Smooth muscle cell (in vitro differentiated cells): Measurements from ENCODE around the gene CHTF8. TPM values are rescaled to one million over a fixed set of nuclear protein-coding genes. Genes with fewer than 3 reads are reported as not detected.
A peak's percentile ranks its signal among the peaks of the same experiment; 100 is the strongest.

Experiments
- DNase-seq: peaks from one replicate; lab custom pipeline; 2025; ENCODE audit not compliant: unreplicated experiment; lab: John Stamatoyannopoulos, UW
- H2AFZ ChIP-seq: fragments of 200-600 bp; sonication (generic); 2 replicates; pipeline ENCODE4 v1.6.0; 2016; ENCODE audit warnings: antibody characterized with exemption, low read depth, mild to moderate bottlenecking
- H3F3A ChIP-seq: fragments of 200-600 bp; sonication (generic); 2 replicates; pipeline ENCODE4 v1.6.0; 2017; ENCODE audit warnings: antibody characterized with exemption, low read depth
- H3K27ac ChIP-seq: fragments of 200-600 bp; sonication (generic); 2 replicates; pipeline ENCODE4 v1.5.1; 2016; ENCODE audit warnings: low read depth, mild to moderate bottlenecking
- H3K27me3 ChIP-seq: fragments of 200-600 bp; sonication (generic); 2 replicates; pipeline ENCODE4 v1.6.1; 2016; ENCODE audit warnings: low read depth, mild to moderate bottlenecking
- H3K36me3 ChIP-seq: fragments of 200-600 bp; sonication (generic); 2 replicates; pipeline ENCODE4 v1.5.1; 2016; ENCODE audit warnings: low read depth
- H3K4me1 ChIP-seq: fragments of 200-600 bp; sonication (generic); 2 replicates; pipeline ENCODE4 v1.5.1; 2016; ENCODE audit warnings: low read depth
- H3K4me2 ChIP-seq: fragments of 200-600 bp; sonication (generic); 2 replicates; pipeline ENCODE4 v1.6.0; 2016; ENCODE audit warnings: mild to moderate bottlenecking
- H3K4me3 ChIP-seq: fragments of 200-600 bp; sonication (generic); 2 replicates; pipeline ENCODE4 v1.5.1; 2016; ENCODE audit warnings: mild to moderate bottlenecking
- H3K79me2 ChIP-seq: fragments of 200-600 bp; sonication (generic); 2 replicates; pipeline ENCODE4 v1.6.0; 2016; ENCODE audit warnings: low read depth, mild to moderate bottlenecking
- H3K9ac ChIP-seq: fragments of 200-600 bp; sonication (generic); 2 replicates; pipeline ENCODE4 v1.6.0; 2016; ENCODE audit warnings: low read depth
- H3K9me3 ChIP-seq: fragments of 200-600 bp; sonication (generic); replicated peaks from 2 replicates; pipeline ENCODE4 v1.5.1; 2016; ENCODE audit warnings: low read depth
- H4K20me1 ChIP-seq: fragments of 200-600 bp; sonication (generic); 2 replicates; pipeline ENCODE4 v1.6.0; 2016; ENCODE audit warnings: low read depth
- WGBS: methylation state at CpG from one replicate; pipeline ENCODE4 v1.1.7; 2016; ENCODE audit warnings: low lambda C conversion rate; 5-methylcytosine and 5-hydroxymethylcytosine counted together
- polyA plus RNA-seq: library from polyadenylated mRNA; unstranded; fragments of >200 nt; fragmentation: Nextera tagmentation; extraction: Ambion mirVana; gene quantifications from 2 replicates; pipeline ENCODE4 v1.2.1, GENCODE V29; 2016
- total RNA-seq: library from RNA; depleted of rRNA; stranded (reverse); fragments of >200 nt; gene quantifications from 2 replicates; pipeline ENCODE4 v1.2.3, GENCODE V29; 2014
- TF ChIP-seq, protein P1 (sequence below): fragments of 200-600 bp; sonication (generic); IDR thresholded peaks from 2 replicates; pipeline ENCODE4 v1.5.1; 2017; ENCODE audit warnings: borderline replicate concordance, mild to moderate bottlenecking, antibody characterized with exemption; ENCODE audit not compliant: insufficient read depth, poor library complexity, severe bottlenecking

CHTF8 gene
- total and polyA plus RNA-seq, 2 experiments from 2014 or later = 77.7 to 83.8 TPM

DNA sequence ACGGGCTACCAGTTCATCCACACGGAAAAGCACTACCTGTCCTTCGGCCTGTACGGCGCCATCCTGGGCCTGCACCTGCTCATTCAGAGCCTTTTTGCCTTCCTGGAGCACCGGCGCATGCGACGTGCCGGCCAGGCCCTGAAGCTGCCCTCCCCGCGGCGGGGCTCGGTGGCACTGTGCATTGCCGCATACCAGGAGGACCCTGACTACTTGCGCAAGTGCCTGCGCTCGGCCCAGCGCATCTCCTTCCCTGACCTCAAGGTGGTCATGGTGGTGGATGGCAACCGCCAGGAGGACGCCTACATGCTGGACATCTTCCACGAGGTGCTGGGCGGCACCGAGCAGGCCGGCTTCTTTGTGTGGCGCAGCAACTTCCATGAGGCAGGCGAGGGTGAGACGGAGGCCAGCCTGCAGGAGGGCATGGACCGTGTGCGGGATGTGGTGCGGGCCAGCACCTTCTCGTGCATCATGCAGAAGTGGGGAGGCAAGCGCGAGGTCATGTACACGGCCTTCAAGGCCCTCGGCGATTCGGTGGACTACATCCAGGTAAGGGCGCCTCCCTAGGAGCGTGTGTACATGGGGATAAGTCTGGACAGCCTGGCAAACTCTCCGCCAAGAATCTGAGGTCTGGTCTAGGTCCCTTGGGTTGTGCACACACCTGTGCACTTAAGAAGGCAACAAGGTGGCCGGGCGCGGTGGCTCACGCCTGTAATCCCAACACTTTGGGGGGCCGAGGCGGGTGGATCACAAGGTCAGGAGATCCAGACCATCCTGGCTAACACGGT, 22.7 kb downstream of the CHTF8 start:
- no peak overlapping the region for H3K27ac ChIP-seq
- peaks cover 3% of the 10 kb centered on the region for H3F3A ChIP-seq
- peaks cover 62% of the 10 kb centered on the region for H4K20me1 ChIP-seq
- H3K4me3 ChIP-seq = no peak overlapping the region
- no peak overlapping the region for H2AFZ ChIP-seq
- H3K9ac ChIP-seq = no peak overlapping the region
- H3K4me1 ChIP-seq = peaks cover 17% of the 10 kb centered on the region
- TF ChIP-seq, protein P1, sequence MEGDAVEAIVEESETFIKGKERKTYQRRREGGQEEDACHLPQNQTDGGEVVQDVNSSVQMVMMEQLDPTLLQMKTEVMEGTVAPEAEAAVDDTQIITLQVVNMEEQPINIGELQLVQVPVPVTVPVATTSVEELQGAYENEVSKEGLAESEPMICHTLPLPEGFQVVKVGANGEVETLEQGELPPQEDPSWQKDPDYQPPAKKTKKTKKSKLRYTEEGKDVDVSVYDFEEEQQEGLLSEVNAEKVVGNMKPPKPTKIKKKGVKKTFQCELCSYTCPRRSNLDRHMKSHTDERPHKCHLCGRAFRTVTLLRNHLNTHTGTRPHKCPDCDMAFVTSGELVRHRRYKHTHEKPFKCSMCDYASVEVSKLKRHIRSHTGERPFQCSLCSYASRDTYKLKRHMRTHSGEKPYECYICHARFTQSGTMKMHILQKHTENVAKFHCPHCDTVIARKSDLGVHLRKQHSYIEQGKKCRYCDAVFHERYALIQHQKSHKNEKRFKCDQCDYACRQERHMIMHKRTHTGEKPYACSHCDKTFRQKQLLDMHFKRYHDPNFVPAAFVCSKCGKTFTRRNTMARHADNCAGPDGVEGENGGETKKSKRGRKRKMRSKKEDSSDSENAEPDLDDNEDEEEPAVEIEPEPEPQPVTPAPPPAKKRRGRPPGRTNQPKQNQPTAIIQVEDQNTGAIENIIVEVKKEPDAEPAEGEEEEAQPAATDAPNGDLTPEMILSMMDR = no peak
- no peaks in the 10 kb centered on the region for H3K79me2 ChIP-seq
- WGBS = 97% methylated on average over 45 of the region's 48 CpGs
- H3K36me3 ChIP-seq = no peaks in the 10 kb centered on the region
- no peaks in the 10 kb centered on the region for H3K9me3 ChIP-seq
- no peak overlapping the region for H3K4me2 ChIP-seq
- DNase-seq = no peak
- peaks cover 43% of the 10 kb centered on the region for H3K27me3 ChIP-seq

GRCh38 chr16:69108905-69109252, 23.5 kb downstream of the CHTF8 start:
- Histone ChIP-seq H3K9me3 (no peaks in the 10 kb centered on the region), H2AFZ (no peak overlapping the region), H4K20me1 (peaks cover 62% of the 10 kb centered on the region), H3F3A (peaks cover 3% of the 10 kb centered on the region), H3K27me3 (peaks cover 47% of the 10 kb centered on the region), H3K4me1 (peaks cover 17% of the 10 kb centered on the region), H3K36me3 (no peaks in the 10 kb centered on the region), H3K4me3 (no peak overlapping the region), H3K27ac (no peak overlapping the region), H3K79me2 (no peaks in the 10 kb centered on the region), H3K9ac (no peak overlapping the region), H3K4me2 (no peak overlapping the region)
- TF ChIP-seq, protein P1 = no peak
- 95% methylated on average over 4 of the region's 4 CpGs for WGBS
- DNase-seq = no peak

- Histone ChIP-seq H3K9me3 (no peaks in the 10 kb centered on the region), H3K9ac (no peak overlapping the region), H3K4me1 (peaks cover 17% of the 10 kb centered on the region), H3K79me2 (no peaks in the 10 kb centered on the region), H3F3A (peaks cover 3% of the 10 kb centered on the region), H4K20me1 (peaks cover 58% of the 10 kb centered on the region), H2AFZ (no peak overlapping the region), H3K27ac (no peak overlapping the region), H3K4me2 (peak overlapping the region; percentile 95), H3K36me3 (no peaks in the 10 kb centered on the region), H3K4me3 (peak overlapping the region; percentile 55), H3K27me3 (peaks cover 47% of the 10 kb centered on the region)
- no peak for DNase-seq
- WGBS = 28% methylated on average over 9 of the region's 9 CpGs
- TF ChIP-seq, protein P1 = no peak
Measured at GRCh38 chr16:69108064-69108904, 24.1 kb downstream of the CHTF8 start.
